ENCODE results near the gene CD69.

Gene CD69

DNA sequence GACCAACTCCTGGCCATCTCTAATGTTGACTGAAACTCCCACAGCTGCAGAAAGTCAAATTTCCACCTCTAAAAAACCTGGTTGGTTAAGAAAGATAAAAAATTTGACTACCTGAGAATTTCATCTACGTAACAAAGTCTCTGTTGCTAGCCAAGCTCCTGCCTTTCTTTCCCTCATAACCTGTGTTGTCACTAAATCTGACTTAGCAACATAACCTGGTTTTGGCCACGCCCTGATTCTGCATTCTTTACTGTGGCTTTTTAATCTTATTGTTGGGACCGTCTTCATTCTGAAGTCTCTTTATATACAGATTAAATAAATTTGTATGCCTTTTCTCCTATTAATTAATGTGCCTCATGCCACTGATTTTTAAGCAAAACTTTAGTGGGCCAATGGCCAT is 16.1 kb upstream of the CD69 start:
- in situ Hi-C loops (cut with HindIII; ENCODE audit: low pct_ligation_motif_present, low sequenced_read_pairs) = no loop called here
- TF ChIP-seq, protein P1, sequence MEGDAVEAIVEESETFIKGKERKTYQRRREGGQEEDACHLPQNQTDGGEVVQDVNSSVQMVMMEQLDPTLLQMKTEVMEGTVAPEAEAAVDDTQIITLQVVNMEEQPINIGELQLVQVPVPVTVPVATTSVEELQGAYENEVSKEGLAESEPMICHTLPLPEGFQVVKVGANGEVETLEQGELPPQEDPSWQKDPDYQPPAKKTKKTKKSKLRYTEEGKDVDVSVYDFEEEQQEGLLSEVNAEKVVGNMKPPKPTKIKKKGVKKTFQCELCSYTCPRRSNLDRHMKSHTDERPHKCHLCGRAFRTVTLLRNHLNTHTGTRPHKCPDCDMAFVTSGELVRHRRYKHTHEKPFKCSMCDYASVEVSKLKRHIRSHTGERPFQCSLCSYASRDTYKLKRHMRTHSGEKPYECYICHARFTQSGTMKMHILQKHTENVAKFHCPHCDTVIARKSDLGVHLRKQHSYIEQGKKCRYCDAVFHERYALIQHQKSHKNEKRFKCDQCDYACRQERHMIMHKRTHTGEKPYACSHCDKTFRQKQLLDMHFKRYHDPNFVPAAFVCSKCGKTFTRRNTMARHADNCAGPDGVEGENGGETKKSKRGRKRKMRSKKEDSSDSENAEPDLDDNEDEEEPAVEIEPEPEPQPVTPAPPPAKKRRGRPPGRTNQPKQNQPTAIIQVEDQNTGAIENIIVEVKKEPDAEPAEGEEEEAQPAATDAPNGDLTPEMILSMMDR (IDR thresholded peaks at IDR 0.05; ENCODE audit: low read depth, low read length, missing control alignments) = no peak
- H3K4me3 ChIP-seq (ENCODE audit: low read depth, low read length) = no peak overlapping the region
- H3K27ac ChIP-seq = no peak overlapping the region
- DNase-seq = no peak
- no peaks in the 10 kb centered on the region for H3K27me3 ChIP-seq (replicated peaks)
- no peaks in the 10 kb centered on the region for H3K36me3 ChIP-seq (replicated peaks)

DNA sequence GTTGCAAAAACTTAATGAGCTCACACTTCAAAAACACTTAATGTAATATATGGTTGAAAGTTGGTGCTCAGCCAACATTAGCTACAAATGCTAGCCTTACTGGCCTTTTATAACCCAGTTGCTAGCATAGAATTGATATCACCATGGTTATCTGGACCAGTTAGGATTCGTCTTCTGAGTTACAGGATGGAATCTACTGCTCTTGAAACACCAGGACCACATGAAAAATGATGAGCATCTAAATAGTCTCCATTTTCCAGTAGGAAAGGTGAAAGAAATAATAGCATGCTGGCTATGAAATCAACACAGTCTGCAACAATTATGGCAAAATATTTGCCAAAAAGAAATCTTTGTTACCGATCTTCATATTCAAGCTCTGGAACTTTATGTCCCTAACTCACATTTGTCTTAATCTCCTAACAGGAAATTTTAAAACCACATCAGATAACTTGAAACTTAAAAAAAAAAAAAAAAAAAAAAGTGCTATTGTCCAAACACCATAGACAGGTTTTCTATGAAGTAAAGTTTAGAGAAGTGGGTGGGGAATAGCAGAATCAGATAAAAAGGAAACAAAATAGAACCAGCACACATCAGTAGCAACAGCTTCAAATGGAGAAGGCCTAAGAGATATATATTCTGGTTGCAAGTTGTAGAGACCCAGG is 12.6 kb upstream of the CD69 start:
- Histone ChIP-seq H3K36me3 (replicated peaks) (no peaks in the 10 kb centered on the region), H3K27me3 (replicated peaks) (no peaks in the 10 kb centered on the region), H3K4me3 (ENCODE audit: low read depth, low read length) (no peak overlapping the region), H3K27ac (no peak overlapping the region)
- TF ChIP-seq, protein P1 (IDR thresholded peaks at IDR 0.05; ENCODE audit: low read depth, low read length, missing control alignments) = no peak
- in situ Hi-C loops (cut with HindIII; ENCODE audit: low pct_ligation_motif_present, low sequenced_read_pairs) = no loop called here
- no peak for DNase-seq

DNA sequence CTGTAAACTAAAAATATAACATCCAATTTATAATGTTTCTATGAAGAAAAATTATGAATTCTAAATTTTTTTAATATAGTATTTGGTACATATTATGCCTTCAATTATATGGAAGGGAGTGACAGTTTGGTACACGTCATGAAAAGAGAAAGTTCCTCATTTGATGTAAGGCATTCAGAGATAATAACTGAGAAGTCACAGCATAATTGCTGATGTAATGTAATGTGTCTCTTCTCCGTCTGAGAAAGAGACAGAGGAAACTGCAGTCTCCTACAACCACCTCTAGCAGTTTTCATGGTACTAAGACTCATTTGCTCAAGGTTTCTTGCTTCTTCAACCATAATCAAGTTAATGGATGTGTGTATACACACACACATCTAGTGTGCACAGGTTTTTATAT is 2.3 kb upstream of the CD69 start:
- no peak overlapping the region for H3K27ac ChIP-seq
- DNase-seq = no peak
- H3K36me3 ChIP-seq (replicated peaks) = no peaks in the 10 kb centered on the region
- no peaks in the 10 kb centered on the region for H3K27me3 ChIP-seq (replicated peaks)
- TF ChIP-seq, protein P1 (IDR thresholded peaks at IDR 0.05; ENCODE audit: low read depth, low read length, missing control alignments) = no peak
- in situ Hi-C loops (cut with HindIII; ENCODE audit: low pct_ligation_motif_present, low sequenced_read_pairs) = no loop called here
- no peak overlapping the region for H3K4me3 ChIP-seq (ENCODE audit: low read depth, low read length)

DNA sequence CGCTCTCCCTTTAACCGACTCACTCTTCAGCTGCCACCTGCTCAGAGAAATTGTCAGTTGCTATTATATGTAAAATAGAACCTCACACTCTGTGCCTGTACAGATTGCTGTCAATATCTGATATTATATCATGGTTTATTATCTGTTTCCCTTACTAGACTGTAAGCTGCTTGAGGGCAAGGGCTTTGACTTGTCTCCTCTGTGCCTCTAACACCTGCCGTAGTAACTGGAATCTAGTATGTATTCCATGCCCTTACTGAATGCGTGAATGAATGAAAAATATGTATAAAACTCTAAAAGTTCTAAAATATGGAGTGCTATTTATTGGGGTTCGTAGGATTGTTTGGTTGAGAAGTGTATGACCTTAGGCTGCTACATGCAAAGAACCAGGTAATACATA is 1.7 kb upstream of the CD69 start:
- no peaks in the 10 kb centered on the region for H3K27me3 ChIP-seq (replicated peaks)
- TF ChIP-seq, protein P1 (IDR thresholded peaks at IDR 0.05; ENCODE audit: low read depth, low read length, missing control alignments) = no peak

DNA sequence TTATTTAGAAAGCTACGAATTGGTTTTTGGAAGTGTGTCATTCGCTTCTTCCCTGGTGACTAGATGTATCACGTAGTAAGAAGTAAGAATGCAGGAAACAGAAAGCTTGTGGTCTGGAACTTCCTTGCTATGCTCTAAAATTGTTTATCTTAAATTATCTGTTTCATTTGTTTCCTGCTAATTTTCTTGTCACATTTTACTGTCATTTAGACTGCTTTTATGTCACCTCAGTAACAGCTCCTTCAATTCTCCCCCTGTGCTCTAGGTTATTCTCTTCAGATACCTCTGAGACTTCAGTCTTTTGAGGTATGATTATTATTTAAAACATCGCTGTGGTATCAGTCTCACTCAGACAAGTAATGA is 699 bp upstream of the CD69 start:
- no peaks in the 10 kb centered on the region for H3K36me3 ChIP-seq (replicated peaks)
- TF ChIP-seq, protein P1 (IDR thresholded peaks at IDR 0.05; ENCODE audit: low read depth, low read length, missing control alignments) = no peak
- in situ Hi-C loops (cut with HindIII; ENCODE audit: low pct_ligation_motif_present, low sequenced_read_pairs) = no loop called here
- H3K4me3 ChIP-seq (ENCODE audit: low read depth, low read length) = no peak overlapping the region
- no peak overlapping the region for H3K27ac ChIP-seq
- no peak for DNase-seq
- H3K27me3 ChIP-seq (replicated peaks) = no peaks in the 10 kb centered on the region

More for the DNA sequence above, 1.7 kb upstream of the CD69 start:
- no peaks in the 10 kb centered on the region for H3K36me3 ChIP-seq (replicated peaks)
- no peak overlapping the region for H3K4me3 ChIP-seq (ENCODE audit: low read depth, low read length)
- no peak for DNase-seq
- in situ Hi-C loops (cut with HindIII; ENCODE audit: low pct_ligation_motif_present, low sequenced_read_pairs) = no loop called here
- H3K27ac ChIP-seq = no peak overlapping the region

DNA sequence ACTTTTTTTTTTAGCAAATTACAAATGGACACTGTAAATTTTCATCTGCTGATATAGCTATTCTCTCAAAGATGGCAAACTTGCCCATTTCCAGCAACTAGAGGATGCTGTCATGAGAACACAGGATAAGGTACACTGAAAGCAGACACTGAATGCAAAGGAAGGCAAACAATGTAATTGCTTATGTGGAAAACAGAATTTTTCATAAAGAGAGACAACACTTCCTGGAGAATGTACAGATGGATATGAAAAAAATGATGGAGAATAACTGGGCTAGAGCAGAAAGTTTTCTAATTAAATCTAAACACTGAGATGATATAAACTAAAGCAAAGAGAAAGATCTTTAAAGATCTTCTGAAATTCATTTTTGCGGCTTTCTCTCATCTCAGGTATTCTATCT is 581 bp downstream of the CD69 start:
- DNase-seq = no peak
- no peak overlapping the region for H3K4me3 ChIP-seq (ENCODE audit: low read depth, low read length)
- H3K36me3 ChIP-seq (replicated peaks) = no peaks in the 10 kb centered on the region
- in situ Hi-C loops (cut with HindIII; ENCODE audit: low pct_ligation_motif_present, low sequenced_read_pairs) = no loop called here
- H3K27me3 ChIP-seq (replicated peaks) = no peaks in the 10 kb centered on the region
- no peak overlapping the region for H3K27ac ChIP-seq
- TF ChIP-seq, protein P1 (IDR thresholded peaks at IDR 0.05; ENCODE audit: low read depth, low read length, missing control alignments) = no peak
